Measurements from ENCODE around the gene SP1. TPM values are rescaled to one million over a fixed set of nuclear protein-coding genes. Genes with fewer than 3 reads are reported as not detected.
"Not testable (repeated sequence)": the region's sequence is repeated elsewhere in the genome, so short reads cannot be mapped to it uniquely, and the experiment has no call there.

The SP1 gene
- polyA plus RNA-seq, 3 donors = 15.1 to 80.7 (median 22.7) TPM

- Histone ChIP-seq H3K27me3 (ENCODE audit: control insufficient read depth in 2 of 2, insufficient read depth in 2 of 2, low read length in 2 of 2) (no peaks in the 10 kb centered on the region), H3K4me3 (replicated peaks in 1 of 3; ENCODE audit: low read depth in 2 of 3, low read length in 3 of 3) (peak within 1 kb of the TSS; percentile 92 to 99 (median 98)), H3K9ac (ENCODE audit: insufficient read depth, low read length, poor library complexity, severe bottlenecking) (peak within 1 kb of the TSS; percentile 87), H3K79me2 (ENCODE audit: insufficient read depth, low read length) (peaks cover 46% of the 10 kb centered on the region), H3K36me3 (replicated peaks in 1 of 2; ENCODE audit: control insufficient read depth in 1 of 2, insufficient read depth in 2 of 2, low read length in 2 of 2) (peaks cover 29 to 34% of the 10 kb centered on the region in 2 donors), H3K9me3 (replicated peaks in 1 of 2; ENCODE audit: control insufficient read depth in 1 of 2, insufficient read depth in 1 of 2, low read length in 2 of 2) (no peaks in the 10 kb centered on the region), H4K20me1 (ENCODE audit: insufficient read depth, low read length) (peaks cover 38% of the 10 kb centered on the region), H3K4me1 (ENCODE audit: control insufficient read depth in 1 of 2, insufficient read depth in 2 of 2, low read length in 2 of 2) (peaks cover 30 to 46% of the 10 kb centered on the region in 2 donors), H2AFZ (ENCODE audit: insufficient read depth, low read depth, low read length, poor library complexity, severe bottlenecking) (peak within 1 kb of the TSS; percentile 89), H3K27ac (ENCODE audit: low read depth in 1 of 2, low read length in 2 of 2) (peak within 1 kb of the TSS; percentile 85 to 95), H3K4me2 (replicated peaks; ENCODE audit: extremely low read depth, low read length, poor library complexity, severe bottlenecking) (peak within 1 kb of the TSS; percentile 81)
- Mint-ChIP-seq H3K4me1 (peaks cover 37% of the 10 kb centered on the region), H3K9me3 (no peaks in the 10 kb centered on the region), H3K36me3 (peaks cover 26 to 33% of the 10 kb centered on the region in 2 donors), H3K4me3 (peak within 1 kb of the TSS; percentile 96 to 98), H3K27ac (peak within 1 kb of the TSS; percentile 95 to 99 (median 98)), H3K27me3 (ENCODE audit: low read depth in 3 of 3) (peaks cover 0 to 2% (median 1%) of the 10 kb centered on the region in 3 donors)
- WGBS (ENCODE audit: insufficient coverage) = 3% methylated on average over 12 of the region's 31 CpGs
- intact Hi-C loops (cut with micrococcal nuclease) = no loop called here
- TF ChIP-seq CTCF (IDR thresholded peaks at IDR 0.05) = no peak
- peak; percentile 97 to 100 (median 98) for DNase-seq
These were observed 61.3 kb downstream of the SP1 start, which contains the start of gene PRR13 for GRCh38 chr12:53441040-53441833. Gene PRR13 (plus strand): TSS chr12:53441734. CDS start chr12:53442715, 981 bp downstream.

- Histone ChIP-seq H3K27ac (ENCODE audit: low read depth in 1 of 2, low read length in 2 of 2) (peak overlapping the region in 1 of 2 donors; percentile 22), H3K4me3 (replicated peaks in 1 of 3; ENCODE audit: low read depth in 2 of 3, low read length in 3 of 3) (peak overlapping the region in 1 of 3 experiments; percentile 23), H3K9me3 (replicated peaks in 1 of 2; ENCODE audit: control insufficient read depth in 1 of 2, insufficient read depth in 1 of 2, low read length in 2 of 2) (no peaks in the 10 kb centered on the region), H3K79me2 (ENCODE audit: insufficient read depth, low read length) (peaks cover 59% of the 10 kb centered on the region), H3K36me3 (replicated peaks in 1 of 2; ENCODE audit: control insufficient read depth in 1 of 2, insufficient read depth in 2 of 2, low read length in 2 of 2) (peaks cover 50 to 60% of the 10 kb centered on the region in 2 donors), H3K9ac (ENCODE audit: insufficient read depth, low read length, poor library complexity, severe bottlenecking) (no peak overlapping the region), H3K4me1 (ENCODE audit: control insufficient read depth in 1 of 2, insufficient read depth in 2 of 2, low read length in 2 of 2) (peaks cover 30 to 46% of the 10 kb centered on the region in 2 donors), H3K27me3 (ENCODE audit: control insufficient read depth in 2 of 2, insufficient read depth in 2 of 2, low read length in 2 of 2) (no peaks in the 10 kb centered on the region), H2AFZ (ENCODE audit: insufficient read depth, low read depth, low read length, poor library complexity, severe bottlenecking) (no peak overlapping the region), H4K20me1 (ENCODE audit: insufficient read depth, low read length) (peaks cover 64% of the 10 kb centered on the region), H3K4me2 (replicated peaks; ENCODE audit: extremely low read depth, low read length, poor library complexity, severe bottlenecking) (peak overlapping the region; percentile 21)
- no peaks in the 10 kb centered on the region for H3K9me3 Mint-ChIP-seq
- no peak for TF ChIP-seq CTCF (IDR thresholded peaks at IDR 0.05)
- intact Hi-C loops (cut with micrococcal nuclease) = no loop called here
- H3K4me3 Mint-ChIP-seq = no peak overlapping the region
- peaks cover 41 to 55% of the 10 kb centered on the region in 2 donors for H3K36me3 Mint-ChIP-seq
- DNase-seq = no peak
- peaks cover 0 to 3% (median 0%) of the 10 kb centered on the region in 3 donors for H3K27me3 Mint-ChIP-seq (ENCODE audit: low read depth in 3 of 3)
- peak overlapping the region in 4 of 7 donors; percentile 15 to 63 (median 38) for H3K27ac Mint-ChIP-seq
- H3K4me1 Mint-ChIP-seq = peaks cover 44% of the 10 kb centered on the region
- no CpG with 5 or more reads among the region's 4 CpGs for WGBS (ENCODE audit: insufficient coverage)
These were observed 64.0 kb downstream of the SP1 start for GRCh38 chr12:53443955-53444354.

- H2AFZ ChIP-seq (ENCODE audit: insufficient read depth, low read depth, low read length, poor library complexity, severe bottlenecking); H3K27me3 Mint-ChIP-seq (ENCODE audit: low read depth in 3 of 3); DNase-seq; H3K4me3 Mint-ChIP-seq; H3K9ac ChIP-seq (ENCODE audit: insufficient read depth, low read length, poor library complexity, severe bottlenecking); H3K4me3 ChIP-seq (replicated peaks in 1 of 3; ENCODE audit: low read depth in 2 of 3, low read length in 3 of 3); H3K27me3 ChIP-seq (ENCODE audit: control insufficient read depth in 2 of 2, insufficient read depth in 2 of 2, low read length in 2 of 2); intact Hi-C loops (cut with micrococcal nuclease); H3K9me3 ChIP-seq (replicated peaks in 1 of 2; ENCODE audit: control insufficient read depth in 1 of 2, insufficient read depth in 1 of 2, low read length in 2 of 2); H3K4me2 ChIP-seq (replicated peaks; ENCODE audit: extremely low read depth, low read length, poor library complexity, severe bottlenecking); H3K9me3 Mint-ChIP-seq: not testable (repeated sequence)
- WGBS (ENCODE audit: insufficient coverage) = 100% methylated on average over 7 of the region's 11 CpGs
- H3K4me1 Mint-ChIP-seq = peaks cover 44% of the 10 kb centered on the region
- peak overlapping the region in 6 of 7 donors; percentile 18 to 57 (median 34) for H3K27ac Mint-ChIP-seq
- peaks cover 64% of the 10 kb centered on the region for H4K20me1 ChIP-seq (ENCODE audit: insufficient read depth, low read length)
- H3K36me3 ChIP-seq (replicated peaks in 1 of 2; ENCODE audit: control insufficient read depth in 1 of 2, insufficient read depth in 2 of 2, low read length in 2 of 2) = peaks cover 50 to 63% of the 10 kb centered on the region in 2 donors
- peaks cover 59% of the 10 kb centered on the region for H3K79me2 ChIP-seq (ENCODE audit: insufficient read depth, low read length)
- peaks cover 30 to 46% of the 10 kb centered on the region in 2 donors for H3K4me1 ChIP-seq (ENCODE audit: control insufficient read depth in 1 of 2, insufficient read depth in 2 of 2, low read length in 2 of 2)
- peak overlapping the region in 1 of 2 donors; percentile 4 for H3K27ac ChIP-seq (ENCODE audit: low read depth in 1 of 2, low read length in 2 of 2)
- peaks cover 41 to 55% of the 10 kb centered on the region in 2 donors for H3K36me3 Mint-ChIP-seq
These were observed 64.8 kb downstream of the SP1 start for GRCh38 chr12:53444593-53445325.
